Endodermal cell (in vitro differentiated cells): ENCODE data around the gene KIFC3. TPM values are rescaled to one million over a fixed set of nuclear protein-coding genes. Genes with fewer than 3 reads are reported as not detected.

Experiments used
- DNase-seq: peaks from one replicate; pipeline ENCODE4 v3.0.0-alpha.2; 2017
- H3K27ac ChIP-seq: 2 replicates; pipeline ENCODE4 v1.5.1; 2013; ENCODE audit warnings: mild to moderate bottlenecking, low read depth, low read length, moderate library complexity
- H3K27me3 ChIP-seq: 2 replicates; pipeline ENCODE4 v1.6.1; 2013; ENCODE audit warnings: mild to moderate bottlenecking, low read length, moderate library complexity; ENCODE audit not compliant: insufficient read depth, control insufficient read depth, poor library complexity, severe bottlenecking
- H3K36me3 ChIP-seq: 2 replicates; pipeline ENCODE4 v1.7.0; 2013; ENCODE audit warnings: mild to moderate bottlenecking, low read length, moderate library complexity; ENCODE audit not compliant: control insufficient read depth, insufficient read depth
- H3K4me1 ChIP-seq: one replicate; pipeline ENCODE4 v1.7.0; 2013; ENCODE audit warnings: low read length; ENCODE audit not compliant: control insufficient read depth, insufficient read depth
- H3K4me3 ChIP-seq: 2 replicates; pipeline ENCODE4 v1.5.1; 2013; ENCODE audit warnings: mild to moderate bottlenecking, low read length, moderate library complexity
- H3K9ac ChIP-seq: 2 replicates; pipeline ENCODE4 v1.6.1; 2013; ENCODE audit warnings: mild to moderate bottlenecking, low read length, moderate library complexity; ENCODE audit not compliant: poor library complexity, severe bottlenecking; ENCODE audit errors: extremely low read depth
- H3K9me3 ChIP-seq: 2 replicates; pipeline ENCODE4 v1.6.1; 2013; ENCODE audit warnings: mild to moderate bottlenecking, low read length, moderate library complexity; ENCODE audit not compliant: control insufficient read depth
- H3K27ac Mint-ChIP-seq: 2 replicates; pipeline ENCODE4 v1.8.0; 2020; ENCODE audit warnings: mixed read lengths
- H3K27me3 Mint-ChIP-seq: 2 replicates; pipeline ENCODE4 v1.8.0; 2021; ENCODE audit warnings: mild to moderate bottlenecking, mixed read lengths; ENCODE audit not compliant: insufficient read depth
- H3K36me3 Mint-ChIP-seq: 2 replicates; pipeline ENCODE4 v1.8.0; 2020; ENCODE audit warnings: low read depth, mixed read lengths
- H3K4me1 Mint-ChIP-seq: 2 replicates; pipeline ENCODE4 v1.8.0; 2020; ENCODE audit warnings: mixed read lengths
- H3K4me3 Mint-ChIP-seq: 2 replicates; pipeline ENCODE4 v1.8.0; 2020; ENCODE audit warnings: mild to moderate bottlenecking, moderate library complexity, mixed read lengths
- H3K9me3 Mint-ChIP-seq: 2 replicates; pipeline ENCODE4 v1.8.0; 2020; ENCODE audit warnings: mild to moderate bottlenecking, mixed read lengths
- CTCF ChIP-seq: fragments of 200-600 bp; sonication (generic); conservative IDR thresholded peaks from 2 replicates; pipeline ENCODE4 v1.5.0; 2021; ENCODE audit warnings: antibody characterized with exemption, mild to moderate bottlenecking
- WGBS, 2 experiments: methylation state at CpG; one replicate each; pipeline versions ENCODE4 v1.1.5 to v1.1.7; 2013; ENCODE audit warnings: missing lambda C conversion rate in 2 of 2, mixed read lengths in 1 of 2; ENCODE audit not compliant: insufficient coverage in 1 of 2, insufficient read length in 1 of 2; 5-methylcytosine and 5-hydroxymethylcytosine counted together
- total RNA-seq, 2 donors: library from RNA; stranded (reverse); fragmentation: NEBNext Ultra II Directional in 1 of 2; extraction: Animal tissue kit (Norgen Biotek cat#: 25700) in 1 of 2; gene quantifications; 2 replicates in 1 of 2; 3 replicates in 1 of 2; pipeline ENCODE4 v1.2.1, GENCODE V29; 2021

KIFC3 gene
- total RNA-seq, 2 donors from 2014 or later = 39.2 to 39.3 TPM

- no peak for TF ChIP-seq CTCF
- no peaks in the 10 kb centered on the region for H3K27me3 Mint-ChIP-seq
- H3K27ac ChIP-seq = no peak overlapping the region
Measured at GRCh38 chr16:57765160-57765728, 37.0 kb downstream of the KIFC3 start.

DNA sequence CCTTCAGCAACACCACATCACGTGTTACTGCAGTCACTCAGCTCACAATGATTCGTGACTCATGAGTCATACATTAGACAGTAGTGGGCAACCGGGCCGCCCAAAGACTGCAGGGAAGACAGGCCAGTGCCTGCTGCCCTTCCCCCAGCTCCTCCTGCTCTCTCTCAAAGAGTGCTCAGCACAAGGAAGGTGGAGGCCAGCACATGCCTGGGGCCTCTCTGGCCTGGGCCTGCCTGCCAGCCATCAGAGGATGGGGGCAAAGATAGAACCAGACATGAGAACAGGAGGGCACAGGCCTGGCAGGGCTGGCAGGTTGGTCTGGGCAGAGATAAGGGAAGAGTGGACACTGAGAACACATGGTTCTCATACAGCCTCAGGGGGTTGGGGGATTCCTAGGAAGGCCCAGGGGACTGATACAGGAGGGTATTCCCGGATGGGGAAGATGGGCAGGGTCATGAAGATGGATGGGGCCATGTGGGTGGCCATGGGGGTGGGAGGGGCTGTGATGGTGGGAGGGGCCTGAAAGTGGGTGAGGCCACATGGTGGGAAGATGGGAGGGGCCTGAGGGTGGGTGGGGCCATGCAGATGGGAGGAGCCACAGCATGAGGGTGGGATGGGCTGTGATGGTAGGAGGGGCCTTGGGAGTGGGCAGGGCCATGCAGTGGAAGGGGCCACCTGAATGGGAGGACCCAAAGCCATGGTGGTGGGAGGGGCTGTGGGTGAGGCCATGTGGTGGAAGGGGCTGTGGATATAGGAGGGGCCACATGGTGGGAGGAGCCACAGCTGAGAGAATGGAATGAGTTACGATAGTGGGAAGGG, 37.7 kb downstream of the KIFC3 start:
- Histone ChIP-seq H3K9ac (no peak overlapping the region), H3K27me3 (no peaks in the 10 kb centered on the region), H3K4me1 (no peaks in the 10 kb centered on the region), H3K9me3 (no peaks in the 10 kb centered on the region), H3K27ac (no peak overlapping the region), H3K4me3 (no peak overlapping the region), H3K36me3 (peaks cover 62% of the 10 kb centered on the region)
- WGBS, 2 experiments = 90 to 97% methylated on average over 5 to 6 of the region's 6 CpGs
- no peaks in the 10 kb centered on the region for H3K27me3 Mint-ChIP-seq
- no peak overlapping the region for H3K27ac Mint-ChIP-seq
- H3K4me3 Mint-ChIP-seq = no peak overlapping the region
- peaks cover 3% of the 10 kb centered on the region for H3K9me3 Mint-ChIP-seq
- H3K4me1 Mint-ChIP-seq = peaks cover 2% of the 10 kb centered on the region
- peak; percentile 96 for DNase-seq
- peaks cover 51% of the 10 kb centered on the region for H3K36me3 Mint-ChIP-seq
- no peak for TF ChIP-seq CTCF

More at GRCh38 chr16:57765160-57765728, 37.0 kb downstream of the KIFC3 start:
- Histone ChIP-seq H3K36me3 (peaks cover 66% of the 10 kb centered on the region), H3K9ac (no peak overlapping the region), H3K27me3 (no peaks in the 10 kb centered on the region), H3K4me3 (no peak overlapping the region), H3K9me3 (no peaks in the 10 kb centered on the region), H3K4me1 (no peaks in the 10 kb centered on the region)
- 91 to 96% methylated on average over 13 to 17 of the region's 17 CpGs for WGBS, 2 experiments
- Mint-ChIP-seq H3K4me3 (no peak overlapping the region), H3K27ac (no peak overlapping the region), H3K4me1 (no peaks in the 10 kb centered on the region), H3K9me3 (peaks cover 3% of the 10 kb centered on the region), H3K36me3 (peaks cover 51% of the 10 kb centered on the region)
- DNase-seq = no peak

- Mint-ChIP-seq H3K27me3 (no peaks in the 10 kb centered on the region), H3K27ac (no peak overlapping the region), H3K36me3 (peaks cover 51% of the 10 kb centered on the region), H3K4me3 (no peak overlapping the region), H3K4me1 (peaks cover 2% of the 10 kb centered on the region), H3K9me3 (peaks cover 3% of the 10 kb centered on the region)
- DNase-seq = no peak
- Histone ChIP-seq H3K36me3 (peaks cover 58% of the 10 kb centered on the region), H3K27ac (no peak overlapping the region), H3K4me3 (no peak overlapping the region), H3K9me3 (no peaks in the 10 kb centered on the region), H3K27me3 (no peaks in the 10 kb centered on the region), H3K4me1 (no peaks in the 10 kb centered on the region), H3K9ac (no peak overlapping the region)
- TF ChIP-seq CTCF = no peak
- 98% methylated on average over 8 of the region's 9 CpGs; no CpG with 5 or more reads in 1 of the 2 experiments for WGBS, 2 experiments
Measured at GRCh38 chr16:57764006-57764340, 38.3 kb downstream of the KIFC3 start.
